ENCODE data around the gene MMP21. TPM values are rescaled to one million over a fixed set of nuclear protein-coding genes. Genes with fewer than 3 reads are reported as not detected.

The MMP21 gene
- total RNA-seq, 1 experiment from 2014 or later = not detected

- no peak overlapping the region for H4K5ac ChIP-seq (ENCODE audit: insufficient read length, low read depth, low read length)
- H4K91ac ChIP-seq (ENCODE audit: insufficient read length, low read depth, low read length) = no peak overlapping the region
- peaks cover 7 to 52% (median 42%) of the 10 kb centered on the region in 3 experiments; a peak in 6 of 7 replicates for H3K36me3 Mint-ChIP-seq (ENCODE audit: insufficient read depth in 1 of 3, low read depth in 3 of 3)
- no peaks in the 10 kb centered on the region for H3K9me3 ChIP-seq (ENCODE audit: control insufficient read depth, low read depth, low read length)
- no peak overlapping the region for H2BK15ac ChIP-seq (ENCODE audit: low read depth, low read length)
- no peaks in the 10 kb centered on the region for H3K79me2 ChIP-seq (ENCODE audit: insufficient read depth, low read length)
- H3K4ac ChIP-seq (ENCODE audit: low read depth, low read length) = no peak overlapping the region
- WGBS (ENCODE audit: extremely low coverage, insufficient read length, low lambda C conversion rate) = no CpG with 5 or more reads among the region's 1 CpG
- H3T11ph ChIP-seq (ENCODE audit: low read length) = no peak overlapping the region
- H4K8ac ChIP-seq (replicated peaks; ENCODE audit: insufficient read length, low read depth, low read length) = no peak overlapping the region
- no peak overlapping the region for H3K9ac ChIP-seq (ENCODE audit: extremely low read depth, insufficient read length, low read length)
- no peak overlapping the region for H2AFZ ChIP-seq (ENCODE audit: low read length)
- no peak overlapping the region for H2BK5ac ChIP-seq (ENCODE audit: insufficient read length, low read length)
- H3K14ac ChIP-seq (ENCODE audit: insufficient read depth, low read length) = no peak overlapping the region
- H3K23ac ChIP-seq (ENCODE audit: insufficient read length, low read depth, low read length) = no peak overlapping the region
- H3K27me3 Mint-ChIP-seq (ENCODE audit: low read depth) = no peaks in the 10 kb centered on the region
- no peak overlapping the region for H3K27ac Mint-ChIP-seq
- H2BK12ac ChIP-seq (ENCODE audit: insufficient read length, low read depth, low read length) = no peak overlapping the region
- no peak overlapping the region for H3K27ac ChIP-seq (ENCODE audit: insufficient read length, low read depth, low read length)
- no peaks in the 10 kb centered on the region for H3K23me2 ChIP-seq (ENCODE audit: insufficient read length, low read depth, low read length, poor library complexity, severe bottlenecking)
- no peak overlapping the region for H2BK120ac ChIP-seq (ENCODE audit: low read depth, low read length, poor library complexity, severe bottlenecking)
- no peaks in the 10 kb centered on the region for H4K20me1 ChIP-seq (ENCODE audit: control insufficient read depth, insufficient read depth, insufficient read length)
- no peaks in the 10 kb centered on the region for H3K9me3 Mint-ChIP-seq
- no peak overlapping the region for H3K4me3 Mint-ChIP-seq
- no peak for DNase-seq
- no peak overlapping the region for H2BK20ac ChIP-seq (ENCODE audit: low read depth, low read length, poor library complexity, severe bottlenecking)
- H3K4me2 ChIP-seq (ENCODE audit: insufficient read depth, insufficient read length, low read length) = no peak overlapping the region
- no peak for TF ChIP-seq CTCF (conservative IDR thresholded peaks at IDR 0.05)
- H3K18ac ChIP-seq (ENCODE audit: insufficient read length, low read depth, low read length) = no peak overlapping the region
- no peaks in the 10 kb centered on the region for H3K79me1 ChIP-seq (ENCODE audit: insufficient read depth, low read depth, low read length, poor library complexity, severe bottlenecking)
- H3K56ac ChIP-seq (ENCODE audit: insufficient read length, low read depth, low read length) = no peak overlapping the region
- no peak overlapping the region for H2AK5ac ChIP-seq (ENCODE audit: insufficient read length, low read length)
- H3K27me3 ChIP-seq (ENCODE audit: insufficient read depth, low read length) = no peaks in the 10 kb centered on the region
- no peaks in the 10 kb centered on the region for H3K4me1 ChIP-seq (ENCODE audit: insufficient read depth, low read length)
- no peaks in the 10 kb centered on the region for H3K4me1 Mint-ChIP-seq
Measured at GRCh38 chr10:125812128-125812750, 36.6 kb upstream of the MMP21 start.

All from H9 (cell line).